Astrocyte of the hippocampus (primary cell): ENCODE data around the gene MLLT10.

ENCODE experiments used
- DNase-seq: peaks from one replicate; pipeline ENCODE4 v3.0.0; 2011; ENCODE audit warnings: low read depth, low spot score

The MLLT10 gene

GRCh38 chr10:21501091-21501490 is 32.9 kb upstream of the MLLT10 start:
- DNase-seq = no peak

DNA sequence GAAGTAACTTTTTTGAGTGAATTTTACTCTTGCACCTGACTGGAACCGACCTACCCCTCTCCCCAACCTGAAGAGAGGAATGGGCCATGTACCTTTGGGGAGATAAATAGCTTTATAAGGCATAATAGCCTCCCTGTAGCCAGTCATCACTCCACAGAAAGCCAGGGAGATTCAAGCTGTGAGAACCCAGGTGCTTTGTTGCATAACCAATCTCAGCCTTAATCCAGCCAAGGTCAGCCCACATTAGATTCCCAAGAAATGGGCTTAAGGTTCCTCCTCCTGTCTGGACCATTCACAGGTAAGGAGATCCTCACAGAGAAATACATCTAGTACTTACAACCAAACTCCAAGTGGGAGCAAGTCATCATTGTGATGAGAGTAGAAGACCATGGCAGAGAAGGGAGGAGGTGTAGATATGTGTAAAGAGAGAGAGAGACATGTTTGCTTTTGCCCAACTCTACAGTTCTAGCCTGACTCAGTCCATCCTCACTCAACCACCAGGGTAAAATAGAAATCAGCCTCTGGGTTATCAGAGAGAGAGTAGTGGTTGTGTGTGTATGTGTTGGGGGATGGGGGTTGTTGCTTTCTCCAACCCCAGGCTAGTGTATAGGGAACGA is 32.2 kb upstream of the MLLT10 start:
- DNase-seq = no peak

DNA sequence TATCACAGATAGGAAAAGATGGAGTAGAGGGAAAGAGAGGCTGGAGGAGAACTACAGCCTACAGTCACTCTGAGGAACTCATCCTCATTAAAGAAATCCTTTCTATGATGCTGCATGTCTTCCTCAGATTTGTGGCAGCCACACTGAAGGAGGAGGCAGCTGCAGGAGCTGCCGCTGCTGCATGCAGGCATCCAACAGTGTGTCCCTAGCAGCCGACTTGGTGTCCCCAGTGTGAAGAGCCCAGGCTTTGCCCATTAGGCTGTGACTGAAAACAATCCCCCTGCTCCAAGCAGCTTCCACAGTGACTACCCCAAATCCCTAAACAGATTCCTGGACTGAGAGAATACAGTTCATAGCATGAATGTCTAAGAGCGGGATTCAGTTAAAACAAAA is 31.7 kb upstream of the MLLT10 start:
- DNase-seq = no peak

- no peak for DNase-seq
These were observed 30.5 kb upstream of the MLLT10 start for GRCh38 chr10:21503542-21503941.

DNA sequence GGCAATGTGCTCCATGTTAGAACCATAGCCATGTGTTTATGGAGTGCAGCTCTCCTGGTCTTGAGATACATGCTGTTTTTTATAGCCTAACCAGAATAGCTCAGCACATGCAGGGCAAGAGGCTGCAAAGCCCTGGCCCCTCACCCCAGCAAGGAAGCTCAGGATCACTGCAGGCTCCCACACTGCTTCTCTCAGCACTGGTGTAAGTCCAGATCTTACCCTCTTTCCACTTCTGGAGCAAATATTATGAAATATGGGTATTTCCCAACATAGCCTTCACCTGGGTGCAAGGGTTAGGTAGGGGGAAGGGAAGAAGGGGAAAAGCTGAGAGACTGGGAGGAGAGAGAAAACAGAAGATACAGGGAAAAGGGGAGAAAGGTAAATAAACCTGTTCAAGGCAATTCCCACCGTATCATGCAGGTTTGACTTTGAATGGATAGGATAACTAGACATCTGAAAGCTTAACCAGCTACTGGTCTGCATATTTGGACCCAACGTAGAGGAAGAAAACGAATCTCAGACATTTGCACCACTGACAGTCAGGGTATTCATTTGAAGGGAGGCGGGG is 28.2 kb upstream of the MLLT10 start:
- DNase-seq = no peak

DNA sequence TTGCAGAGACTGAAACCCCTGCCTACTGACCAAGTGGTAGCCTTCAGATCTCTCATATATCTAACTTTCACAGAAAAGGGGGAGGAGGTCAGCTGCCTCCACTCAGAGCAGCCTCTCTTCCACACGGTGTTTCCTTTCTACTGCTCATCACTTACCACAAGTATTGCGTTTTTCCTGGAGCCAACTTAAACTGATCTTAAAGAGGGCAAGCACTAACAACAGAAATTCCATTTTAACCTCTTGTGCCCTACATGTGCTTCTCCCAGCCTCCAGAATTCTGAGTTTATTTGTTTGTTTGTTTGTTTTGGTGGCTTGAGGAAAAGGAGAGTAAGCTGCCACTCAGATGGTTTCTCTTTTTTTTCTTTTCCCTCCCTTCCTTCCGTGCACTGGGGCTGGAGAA is 27.7 kb upstream of the MLLT10 start:
- no peak for DNase-seq

- DNase-seq = no peak
These were observed 26.9 kb upstream of the MLLT10 start for GRCh38 chr10:21507150-21507549.

- peak; percentile 27 for DNase-seq
These were observed 25.2 kb upstream of the MLLT10 start for GRCh38 chr10:21508706-21509331.

DNA sequence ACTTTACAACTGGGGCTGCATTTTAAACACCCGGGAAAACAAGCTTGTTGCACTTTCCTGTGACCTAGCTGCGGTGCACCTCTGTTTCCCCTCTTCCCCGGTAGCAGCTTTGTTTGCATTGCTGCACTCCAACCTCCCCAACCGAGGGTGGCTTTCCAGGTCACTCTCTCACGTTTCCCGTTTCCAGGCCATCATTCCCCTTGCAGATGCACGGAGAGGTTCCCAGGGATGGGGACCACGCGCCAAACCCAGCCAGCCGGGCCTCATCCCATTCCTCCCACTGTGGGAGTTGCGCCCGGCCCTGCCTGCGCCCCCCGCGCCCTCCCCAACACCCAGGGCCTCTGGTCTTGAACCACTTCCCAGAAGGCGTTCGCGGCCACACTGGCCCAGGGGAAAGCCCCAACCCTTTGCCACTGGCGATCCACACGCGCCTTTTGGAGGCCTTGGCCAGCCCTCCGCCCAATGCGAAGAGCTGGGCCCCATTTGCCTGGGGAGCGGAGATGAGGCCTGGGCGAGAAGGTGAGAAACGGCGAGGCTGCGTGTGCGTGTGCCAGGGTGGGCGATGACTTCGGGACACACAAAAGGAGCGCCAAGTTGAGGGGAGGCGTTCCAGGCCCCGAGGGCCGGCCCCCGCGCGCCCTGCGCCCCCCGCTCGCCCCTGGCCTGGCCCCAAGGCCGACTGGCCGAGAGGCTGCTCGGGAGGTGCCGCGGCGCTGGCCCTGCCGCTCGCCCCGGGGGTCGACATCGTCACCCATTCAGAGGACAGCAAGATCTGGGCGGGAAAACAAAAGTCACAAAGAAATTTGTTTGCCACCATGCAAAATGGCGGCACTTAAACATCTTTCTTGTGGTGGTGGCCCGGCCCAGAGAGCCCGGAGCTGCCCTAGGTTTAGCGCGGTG is 24.4 kb upstream of the MLLT10 start:
- peak; percentile 50 for DNase-seq

DNA sequence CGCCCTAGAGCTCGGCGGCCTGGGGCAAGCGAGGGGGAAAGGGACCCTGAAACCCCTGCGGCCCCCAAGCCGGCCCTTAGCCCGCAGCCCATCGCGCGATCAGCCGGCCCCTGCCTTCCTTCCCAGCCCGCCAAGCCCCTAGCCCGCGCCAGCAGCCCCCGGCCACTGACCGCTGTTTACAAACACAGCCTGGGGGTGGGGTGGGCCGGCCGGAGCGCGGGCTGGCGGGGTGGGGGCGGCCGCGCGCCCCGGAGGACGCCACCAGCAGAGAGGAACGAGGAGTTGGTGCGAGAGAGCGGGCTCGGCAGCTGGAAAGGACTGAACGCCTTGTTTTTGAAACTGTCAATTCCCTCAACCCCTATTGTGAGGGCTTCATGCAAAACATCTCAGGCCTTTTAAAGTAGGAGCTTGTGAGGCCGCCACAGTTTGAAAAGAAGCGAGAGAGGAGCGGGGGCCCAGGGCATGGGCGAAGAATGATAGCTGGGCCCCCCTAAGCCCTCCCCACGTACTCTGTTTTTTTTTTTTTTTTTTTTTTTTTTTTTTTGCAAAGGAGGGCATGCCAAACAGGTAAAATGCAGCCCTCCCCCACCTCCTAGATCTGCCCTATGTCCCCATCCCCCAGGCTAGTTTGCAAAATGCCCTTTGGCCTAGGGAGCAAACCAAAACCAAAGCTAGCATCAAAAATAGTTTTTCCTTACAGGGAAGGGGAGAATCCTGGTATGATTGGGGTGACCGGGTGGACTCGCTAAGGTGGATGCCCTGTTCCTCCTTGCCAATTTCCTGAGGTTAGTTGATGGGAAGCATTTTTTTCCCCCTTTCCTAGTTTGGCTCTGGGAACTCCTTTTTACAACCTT is 23.6 kb upstream of the MLLT10 start:
- DNase-seq = peak; percentile 69

DNA sequence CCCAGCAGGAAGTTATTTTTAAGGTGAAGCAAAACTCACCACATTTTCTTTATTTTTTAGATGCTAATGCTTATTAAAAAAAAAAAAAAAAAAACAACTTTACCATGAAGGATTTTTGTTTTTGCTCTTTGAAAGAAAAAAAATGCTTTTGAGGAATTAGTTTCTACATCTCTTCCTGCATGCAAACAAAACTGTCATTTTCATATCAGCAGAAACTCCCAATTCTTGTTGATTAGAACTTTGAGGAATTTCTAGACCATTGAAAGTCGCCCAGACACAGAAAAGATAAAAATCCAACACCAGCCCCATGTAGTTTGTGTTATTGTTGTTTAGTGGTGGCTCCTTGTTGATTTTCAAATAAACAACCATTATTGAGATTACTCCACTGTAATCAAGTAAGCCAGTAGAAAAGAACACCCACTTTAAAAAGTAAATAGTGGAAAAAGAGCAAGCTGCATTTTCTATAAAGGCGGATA is 22.9 kb upstream of the MLLT10 start:
- peak; percentile 24 for DNase-seq

DNA sequence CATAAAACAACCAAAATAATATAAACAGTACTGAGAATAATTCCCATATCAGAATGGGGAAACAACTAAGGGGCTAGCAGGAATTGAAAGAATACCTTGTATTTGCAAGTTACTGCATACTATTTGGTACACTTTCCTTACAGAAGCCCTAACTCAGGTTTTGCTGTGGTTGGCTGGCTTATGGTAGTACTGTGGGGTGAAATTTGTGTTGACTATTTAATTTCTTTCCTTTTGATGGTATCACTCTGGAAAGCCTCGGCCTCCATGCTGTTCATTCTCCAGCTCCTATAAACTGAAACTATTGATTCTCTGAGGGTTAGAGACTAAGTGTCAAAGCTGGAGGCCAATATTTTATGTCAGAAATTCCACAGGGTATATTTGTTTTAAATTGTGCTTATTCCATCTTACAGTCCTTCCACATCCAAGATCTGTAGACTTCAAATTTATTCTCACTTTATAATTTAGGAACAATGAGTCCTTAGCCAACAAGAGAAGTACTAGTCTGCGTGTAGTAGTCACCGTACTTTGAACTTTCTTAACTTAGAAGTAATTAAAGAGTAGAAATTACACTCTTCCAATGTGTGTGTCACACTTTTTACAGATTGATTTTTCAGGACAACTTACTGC is 22.0 kb upstream of the MLLT10 start:
- DNase-seq = peak; percentile 53

GRCh38 chr10:21512573-21513404 is 21.2 kb upstream of the MLLT10 start:
- peak; percentile 40 for DNase-seq

DNA sequence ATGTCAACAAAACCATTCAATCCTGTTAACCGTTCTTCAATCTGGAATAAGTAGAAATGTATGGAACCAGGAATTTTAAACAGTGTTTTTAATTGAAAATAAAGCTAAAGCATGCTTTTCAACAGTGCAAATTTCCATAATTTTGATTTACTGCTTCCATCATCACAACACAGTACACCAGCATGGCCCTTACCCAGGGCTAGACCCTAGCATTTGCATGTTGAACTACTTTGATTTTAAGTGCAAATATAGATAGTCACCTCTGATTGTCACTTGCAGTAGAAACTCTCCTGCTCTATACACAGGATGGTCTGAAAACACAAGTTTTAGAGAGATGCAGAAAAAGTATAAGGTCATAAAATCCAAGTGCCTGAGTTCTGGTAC is 20.6 kb upstream of the MLLT10 start:
- DNase-seq = peak; percentile 41

DNA sequence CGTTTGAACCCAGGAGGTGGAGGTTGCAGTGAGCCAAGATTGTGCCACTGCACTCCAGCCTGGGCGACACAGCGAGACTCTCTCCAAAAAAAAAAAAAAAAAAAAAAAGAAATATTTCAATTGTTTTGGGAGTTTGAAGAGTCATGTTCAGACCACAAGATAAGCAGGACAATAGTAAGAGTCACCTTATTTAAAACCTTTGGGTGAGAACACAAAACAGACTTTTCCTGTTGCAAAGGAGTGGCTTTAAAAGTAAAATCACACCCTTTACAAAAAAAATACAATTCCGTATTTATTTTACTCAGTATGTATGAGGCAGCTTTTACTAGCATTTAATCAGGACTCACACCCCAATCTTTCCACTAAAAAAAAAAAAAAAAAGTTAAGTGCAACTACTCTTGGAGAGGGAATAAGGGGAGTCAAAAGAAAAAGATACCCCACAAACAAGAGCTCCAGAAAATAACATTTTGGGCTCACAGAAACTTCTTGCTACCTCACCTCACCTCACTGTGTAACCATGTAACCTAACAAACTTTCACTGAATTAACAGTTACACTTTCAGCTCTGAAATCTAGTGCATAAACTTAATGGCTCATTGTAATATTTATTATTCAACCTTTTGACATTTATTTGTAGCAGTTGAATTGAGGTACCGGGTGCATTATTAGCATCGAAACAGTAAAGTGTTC is 19.8 kb upstream of the MLLT10 start:
- peak; percentile 26 for DNase-seq

DNA sequence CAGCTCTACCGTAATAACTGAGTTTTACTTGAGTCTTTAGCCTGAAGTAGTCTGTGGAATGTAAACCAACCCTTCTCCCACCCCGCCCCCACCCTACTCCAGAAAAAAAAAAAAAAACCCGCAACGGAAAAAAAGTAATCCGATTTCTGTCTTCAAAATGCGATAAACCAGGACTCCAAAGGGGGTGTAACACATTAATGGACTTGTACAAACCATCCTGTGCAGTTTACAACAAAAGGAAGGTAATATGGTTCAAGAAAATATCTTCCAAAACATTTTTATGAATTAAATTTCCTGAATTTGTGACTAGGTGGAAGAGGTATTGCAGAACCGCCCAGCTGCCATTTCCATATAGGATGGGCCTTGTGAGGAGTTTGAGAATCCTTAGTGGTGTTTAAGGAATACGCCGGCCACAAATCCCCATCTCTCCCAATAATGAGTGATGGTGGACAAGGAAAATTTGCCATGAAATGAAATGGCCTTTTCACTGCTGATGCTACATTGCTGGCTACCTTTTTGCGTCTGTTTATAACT is 19.1 kb upstream of the MLLT10 start:
- DNase-seq = peak; percentile 69

- peak; percentile 64 for DNase-seq
These were observed 18.4 kb upstream of the MLLT10 start for GRCh38 chr10:21515361-21516241.
